ELR (cell line): Measurements from ENCODE around the gene TTLL8.

Experiments
- DNase-seq: peaks from one replicate; pipeline ENCODE4 v3.0.0-alpha.2; 2015; ENCODE audit warnings: low read depth

Gene TTLL8

DNA sequence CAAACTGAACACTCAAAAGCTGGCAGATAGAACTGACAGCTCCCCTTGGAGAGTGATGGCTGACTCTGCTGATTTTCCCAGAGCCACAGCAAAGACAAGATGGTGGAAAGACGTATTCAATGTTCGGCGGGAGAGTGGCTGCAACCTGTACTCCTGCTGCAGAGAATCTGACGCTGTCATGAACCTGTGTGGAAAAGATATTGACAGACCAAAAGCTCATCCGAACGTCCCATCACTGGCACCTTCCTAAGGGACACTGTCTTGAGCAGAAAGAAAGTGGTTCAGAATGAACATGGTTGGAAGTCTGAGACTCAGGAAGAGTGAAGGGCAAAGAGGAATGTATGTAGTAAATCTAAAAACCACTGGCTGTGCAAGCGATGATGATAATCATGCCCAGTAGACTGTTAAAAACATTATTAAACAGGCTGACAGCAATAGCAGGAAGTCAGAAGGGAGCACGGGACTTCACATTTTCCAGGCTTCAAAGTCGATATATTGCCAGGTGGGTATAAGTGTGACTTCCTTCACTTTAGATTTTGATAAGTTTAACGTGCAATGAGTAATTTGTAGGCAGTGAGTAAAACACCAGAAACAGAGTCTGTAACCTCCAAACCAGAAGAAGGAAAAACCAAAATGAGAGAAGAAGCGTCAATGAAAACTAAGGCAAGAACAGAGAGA is 39.4 kb downstream of the TTLL8 start:
- DNase-seq, result no peak

DNA sequence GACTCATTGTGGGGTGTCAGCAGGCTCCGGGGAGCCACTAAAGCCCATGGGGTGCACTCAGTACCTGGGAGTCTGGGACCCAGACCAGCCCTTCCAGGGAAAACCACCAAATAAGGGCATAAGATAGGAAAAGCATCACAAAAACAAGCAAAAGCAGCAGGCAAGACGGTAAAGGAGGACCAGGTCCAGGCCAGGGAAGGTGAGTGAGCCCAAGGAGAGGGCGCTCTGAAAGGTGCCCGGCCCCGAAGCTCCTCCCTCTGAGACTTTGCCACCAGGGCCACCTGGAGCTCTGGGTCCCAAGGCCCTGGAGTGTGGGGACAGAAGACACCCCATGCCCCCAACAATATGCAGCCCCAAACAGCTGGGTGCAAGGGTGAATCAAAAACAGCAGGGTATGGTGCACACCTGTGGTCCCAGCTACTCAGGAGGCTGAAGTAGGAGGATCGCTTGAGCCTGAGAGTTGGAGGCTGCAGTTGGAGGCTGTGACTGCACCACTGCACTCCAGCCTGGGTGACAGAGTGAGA is 40.3 kb downstream of the TTLL8 start:
- DNase-seq, result no peak

DNA sequence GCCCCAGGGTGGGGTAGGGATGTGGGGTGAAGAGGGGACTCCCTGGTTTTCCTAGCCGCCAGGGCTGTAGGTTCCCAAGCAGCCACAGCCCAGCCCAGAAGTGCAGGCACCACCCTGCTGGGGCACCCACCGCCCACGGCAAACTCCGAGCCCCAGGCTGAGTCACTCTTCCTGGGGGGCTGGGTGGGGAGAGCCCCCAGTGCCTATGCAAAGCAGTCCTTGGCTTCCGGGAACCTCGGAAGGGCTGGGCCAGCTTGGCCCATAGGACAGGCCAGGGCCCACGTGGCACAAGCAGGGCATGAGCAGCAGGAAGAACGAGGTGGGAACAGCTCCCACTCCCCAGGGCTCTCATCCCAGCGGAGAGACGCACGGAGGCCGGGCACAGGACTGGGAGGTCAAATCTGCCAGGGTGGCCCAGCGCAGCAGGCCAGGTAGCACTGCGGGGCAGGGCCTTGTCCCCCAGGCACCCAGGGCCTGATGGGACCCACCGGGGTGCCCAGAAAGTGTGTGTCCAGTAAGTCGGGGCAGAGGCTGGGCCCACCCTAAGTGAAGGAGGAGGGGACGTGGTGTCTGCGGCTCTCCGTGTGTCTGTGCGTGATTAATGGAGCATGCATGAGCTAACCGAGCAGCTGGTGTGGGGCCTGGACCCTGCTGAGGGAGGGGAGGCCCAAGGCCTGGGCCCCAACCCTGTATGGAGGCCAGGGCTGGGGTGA is 41.0 kb downstream of the TTLL8 start:
- peak; percentile 47 for DNase-seq

DNA sequence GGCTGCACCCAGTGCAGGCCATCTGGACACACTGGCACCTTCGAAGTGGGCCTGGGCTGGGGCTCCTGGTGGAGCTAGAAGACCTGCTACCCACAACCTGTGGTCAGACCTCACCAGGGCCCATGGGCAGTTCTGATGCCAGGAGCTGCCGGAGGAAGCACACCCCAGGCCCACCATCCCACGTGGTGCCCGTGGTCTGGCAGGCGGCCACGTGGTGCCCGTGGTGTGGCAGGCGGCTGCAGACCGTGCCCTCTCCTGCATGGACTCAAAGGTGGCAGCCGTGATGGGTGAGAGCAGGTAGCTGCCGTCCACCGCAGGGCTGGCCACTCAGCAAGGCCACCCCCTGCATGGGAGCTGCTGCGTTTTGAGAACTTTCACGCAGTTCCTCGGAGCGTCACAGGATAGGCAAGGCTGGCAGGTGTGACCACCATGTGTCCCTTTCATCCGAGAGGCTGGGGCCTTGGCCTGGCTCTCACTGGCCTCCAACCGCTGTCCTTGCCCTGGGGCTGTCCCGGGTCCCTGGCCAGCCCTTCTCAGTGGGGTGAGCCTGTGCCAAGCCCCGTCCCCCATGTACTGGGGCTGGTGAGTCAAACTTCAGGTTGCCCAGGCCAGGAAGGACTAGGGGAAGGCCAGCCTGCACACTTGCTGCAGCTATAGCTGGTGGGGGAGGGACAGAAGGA is 41.6 kb downstream of the TTLL8 start:
- DNase-seq, result no peak

DNA sequence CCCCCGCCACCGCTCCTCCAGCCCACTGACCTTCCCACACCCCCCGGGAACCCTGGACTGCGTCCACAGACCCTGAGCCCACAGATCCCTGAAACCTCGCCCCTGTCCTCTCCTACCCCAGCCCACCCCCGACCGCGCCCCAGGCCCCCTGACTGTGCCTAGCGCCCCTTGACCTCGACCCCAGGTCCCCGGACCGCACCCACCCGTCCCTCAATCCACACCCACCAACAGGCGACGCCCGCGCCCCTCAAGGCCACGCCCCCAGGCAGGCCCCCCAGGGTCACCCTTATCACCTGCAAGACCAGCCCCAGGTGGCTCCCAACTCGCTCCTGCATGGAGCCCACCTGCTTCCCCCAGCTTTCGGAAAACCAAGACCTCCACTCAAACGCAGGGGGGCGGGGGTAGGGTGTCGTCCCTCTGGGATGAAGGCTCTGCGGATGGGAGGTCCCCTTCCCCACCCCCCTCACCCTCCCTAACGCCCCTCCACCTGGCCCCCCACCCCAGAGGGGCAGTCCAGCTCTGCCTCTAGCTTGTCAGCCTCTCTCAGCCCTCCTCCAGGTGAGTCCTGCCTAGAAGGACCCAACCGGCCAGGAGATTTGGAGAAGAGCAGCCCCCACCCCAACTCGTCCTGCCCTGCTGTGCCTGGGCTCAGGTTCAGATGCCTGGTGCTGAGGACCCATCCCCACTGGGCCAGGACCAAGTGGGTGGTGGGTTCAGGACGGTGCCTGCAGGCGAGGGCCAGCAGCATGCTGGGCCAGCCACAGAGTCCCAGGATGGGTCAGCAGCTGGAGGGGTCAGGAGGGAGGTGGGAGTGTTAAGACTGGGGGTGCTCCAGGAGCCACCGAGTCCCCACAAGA is 42.4 kb downstream of the TTLL8 start:
- no peak for DNase-seq

DNA sequence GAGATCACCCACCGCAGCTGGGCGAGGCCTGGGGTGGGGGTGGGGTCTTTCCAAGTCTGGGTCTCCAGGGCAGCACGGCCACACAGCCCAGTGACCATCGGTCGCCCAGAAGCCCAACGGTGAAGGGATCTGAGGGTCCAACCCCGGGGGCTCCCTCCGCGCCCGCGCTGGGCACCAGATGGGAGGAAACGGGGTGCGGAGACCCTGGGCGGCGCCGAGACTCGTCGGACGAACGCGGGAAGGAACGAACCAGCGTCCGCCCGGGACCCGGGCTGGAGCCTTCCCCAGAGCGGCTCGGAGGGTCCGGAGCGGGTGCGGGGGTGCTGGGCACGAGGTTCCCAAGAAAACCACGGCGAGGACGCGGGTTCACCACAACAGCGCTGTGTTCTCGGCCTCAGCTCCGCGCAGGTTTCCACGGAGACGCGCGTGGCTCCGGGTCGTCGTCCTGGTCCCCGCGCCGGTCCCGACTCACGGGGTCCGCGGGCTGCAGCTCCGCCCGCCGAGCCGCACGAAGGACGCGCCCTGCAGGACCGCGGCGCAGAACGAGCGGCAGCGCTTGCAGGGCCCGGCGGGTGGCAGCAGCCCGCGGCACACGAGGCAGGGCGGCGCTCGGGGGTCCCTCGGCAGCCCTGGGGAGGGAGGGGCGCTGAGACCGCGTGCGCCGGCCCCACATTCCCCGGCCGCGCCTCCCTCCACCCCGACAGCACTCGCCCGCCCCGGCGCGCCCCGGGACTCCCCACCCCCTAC is 43.3 kb downstream of the TTLL8 start:
- DNase-seq, result no peak

DNA sequence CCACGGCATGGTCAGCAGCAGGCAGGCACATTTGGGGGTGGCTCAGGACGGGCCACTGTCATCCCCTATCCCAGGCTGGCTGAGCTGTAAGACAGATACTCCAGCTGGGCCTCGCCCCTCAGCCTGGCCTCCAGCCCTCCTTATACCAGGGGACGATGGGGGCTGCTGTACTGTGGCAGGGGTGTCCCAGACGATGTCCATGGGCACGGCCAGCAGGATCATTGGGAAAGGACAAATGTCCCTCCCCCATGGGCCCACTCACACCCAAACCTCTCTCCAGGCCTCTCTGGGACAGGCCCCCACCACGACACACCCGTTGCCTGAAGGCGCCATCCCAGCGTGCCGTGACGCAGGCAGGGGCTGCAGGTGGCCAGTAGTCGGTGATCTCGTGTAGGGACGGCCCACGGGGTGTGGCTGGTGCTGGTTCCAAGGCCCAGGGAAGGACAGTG is 44.0 kb downstream of the TTLL8 start:
- no peak for DNase-seq

DNA sequence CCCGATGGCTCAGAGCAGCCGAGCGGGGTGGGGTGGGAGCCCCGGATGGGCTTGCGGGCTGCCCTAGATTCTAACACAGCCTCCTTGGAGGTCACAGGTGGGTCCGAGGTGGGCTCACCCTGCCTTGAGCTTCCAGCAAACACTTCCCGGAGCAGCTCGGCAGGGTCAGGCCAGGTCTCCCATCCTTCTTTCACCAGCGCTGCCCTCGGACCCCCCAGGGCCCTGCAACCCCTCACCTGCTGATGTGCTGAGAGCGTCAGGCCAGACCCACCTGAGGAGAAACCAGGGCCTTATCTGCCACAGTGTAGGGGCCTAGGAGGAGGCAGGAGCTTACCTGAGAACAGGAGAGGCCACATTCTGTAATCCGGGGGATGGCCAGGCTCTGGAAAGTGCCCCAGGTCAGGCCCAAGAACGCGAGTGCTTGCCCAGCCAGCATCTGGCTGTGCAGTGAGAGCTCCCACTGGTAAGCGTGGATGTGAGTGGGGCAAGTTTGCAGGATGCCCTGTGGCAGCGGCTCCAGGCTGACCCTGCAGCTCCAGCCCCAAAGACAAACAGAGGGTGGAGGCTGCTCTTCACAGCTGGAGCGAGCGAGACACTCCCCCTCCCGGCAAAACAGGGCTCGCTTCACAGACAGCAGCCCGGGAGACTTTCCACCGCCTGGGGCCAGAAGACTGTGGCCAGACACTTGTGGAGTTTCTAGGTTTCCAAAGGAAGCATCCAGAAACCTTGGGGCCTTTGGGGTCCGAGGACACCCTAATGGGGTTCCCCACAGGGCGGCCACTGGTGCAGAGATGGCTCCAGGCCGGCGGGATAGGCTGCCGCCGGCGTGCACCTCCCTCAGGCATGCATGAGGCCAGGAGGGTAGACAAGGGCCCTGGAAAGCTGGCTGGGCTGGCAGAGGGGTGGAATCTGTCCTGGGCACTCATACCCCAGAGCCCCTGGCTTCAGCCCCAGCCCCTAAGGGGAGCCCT is 45.6 kb downstream of the TTLL8 start, which contains the start of gene IL17REL:
Gene IL17REL (minus strand): TSS at position 555 of the 971 bp plus-strand sequence. CDS start 119 bp downstream, at position 436.
- no peak for DNase-seq

DNA sequence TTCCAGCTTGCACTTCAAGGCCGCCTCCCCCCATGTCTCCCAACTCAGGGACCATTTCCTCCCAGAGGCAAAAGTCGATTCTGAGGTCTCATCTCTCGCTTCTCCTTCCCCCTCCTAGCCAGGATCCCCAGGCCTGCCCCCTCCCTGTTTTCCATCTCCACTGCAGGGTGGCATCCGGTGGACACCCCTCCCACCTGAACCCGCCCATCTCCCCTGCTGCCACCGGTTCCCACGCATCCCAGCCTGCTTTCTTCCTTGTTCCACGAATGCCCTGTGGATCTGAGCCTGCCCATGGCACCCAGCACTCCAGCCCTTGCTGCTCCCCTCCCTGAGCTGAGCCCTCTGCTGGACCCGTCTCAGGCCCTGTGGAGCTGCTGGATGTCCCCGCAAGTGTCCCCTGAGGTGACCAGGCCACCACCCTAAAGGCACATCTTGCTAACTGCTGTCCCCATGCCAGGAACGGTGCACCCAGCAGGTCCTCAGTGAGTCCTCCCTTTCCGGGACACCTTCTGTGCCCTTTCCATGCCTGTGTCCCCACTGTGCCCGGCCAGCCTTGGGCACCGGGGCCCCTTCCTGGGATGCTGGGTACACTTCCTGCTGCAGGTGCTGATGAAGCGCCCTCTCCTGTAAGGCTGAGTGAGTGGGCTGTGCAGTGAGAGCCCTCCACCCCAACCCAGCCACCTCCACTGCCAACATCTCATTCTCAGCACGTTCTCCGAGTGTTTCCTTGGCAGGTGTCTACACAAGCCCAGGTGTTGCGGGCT is 46.5 kb downstream of the TTLL8 start:
- DNase-seq, result no peak

DNA sequence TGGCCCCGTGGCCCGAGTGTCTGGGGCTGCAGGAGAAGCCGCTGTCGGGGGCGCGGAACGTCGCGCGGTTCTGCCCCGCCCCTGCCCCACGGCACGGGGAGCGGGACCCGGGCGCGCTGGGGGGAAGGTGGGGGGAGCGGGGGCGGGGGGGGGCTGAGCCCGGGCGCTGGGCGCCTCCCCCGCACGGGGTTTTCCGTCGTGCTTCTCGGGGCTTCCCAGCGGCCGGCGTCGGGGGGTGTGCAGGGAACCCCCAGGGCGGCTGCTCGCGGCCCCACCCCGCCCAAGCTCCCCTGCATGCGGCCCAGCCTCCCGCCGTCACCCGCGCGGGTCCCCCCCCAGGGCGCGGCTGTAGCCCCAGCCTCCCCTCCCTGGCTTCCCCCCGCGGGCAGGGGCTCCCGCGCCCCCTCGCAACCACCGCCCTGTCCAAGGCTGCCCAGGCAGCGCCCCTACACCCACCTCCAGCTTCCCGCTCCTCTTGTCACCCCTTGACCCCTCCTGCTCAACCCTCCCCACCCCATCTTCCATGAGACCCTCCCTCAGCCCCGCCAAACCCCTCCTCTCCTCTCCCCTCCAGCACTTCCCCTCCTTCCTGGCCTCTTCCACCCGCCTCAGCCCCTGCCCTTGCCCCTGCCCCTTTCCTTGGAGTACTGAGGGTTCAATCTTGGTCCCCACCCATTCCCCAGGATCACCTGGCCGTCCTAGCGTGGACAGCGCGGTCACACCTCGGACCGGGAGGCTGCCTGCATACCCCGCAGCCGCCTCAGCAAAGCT is 47.2 kb downstream of the TTLL8 start:
- DNase-seq, result no peak

DNA sequence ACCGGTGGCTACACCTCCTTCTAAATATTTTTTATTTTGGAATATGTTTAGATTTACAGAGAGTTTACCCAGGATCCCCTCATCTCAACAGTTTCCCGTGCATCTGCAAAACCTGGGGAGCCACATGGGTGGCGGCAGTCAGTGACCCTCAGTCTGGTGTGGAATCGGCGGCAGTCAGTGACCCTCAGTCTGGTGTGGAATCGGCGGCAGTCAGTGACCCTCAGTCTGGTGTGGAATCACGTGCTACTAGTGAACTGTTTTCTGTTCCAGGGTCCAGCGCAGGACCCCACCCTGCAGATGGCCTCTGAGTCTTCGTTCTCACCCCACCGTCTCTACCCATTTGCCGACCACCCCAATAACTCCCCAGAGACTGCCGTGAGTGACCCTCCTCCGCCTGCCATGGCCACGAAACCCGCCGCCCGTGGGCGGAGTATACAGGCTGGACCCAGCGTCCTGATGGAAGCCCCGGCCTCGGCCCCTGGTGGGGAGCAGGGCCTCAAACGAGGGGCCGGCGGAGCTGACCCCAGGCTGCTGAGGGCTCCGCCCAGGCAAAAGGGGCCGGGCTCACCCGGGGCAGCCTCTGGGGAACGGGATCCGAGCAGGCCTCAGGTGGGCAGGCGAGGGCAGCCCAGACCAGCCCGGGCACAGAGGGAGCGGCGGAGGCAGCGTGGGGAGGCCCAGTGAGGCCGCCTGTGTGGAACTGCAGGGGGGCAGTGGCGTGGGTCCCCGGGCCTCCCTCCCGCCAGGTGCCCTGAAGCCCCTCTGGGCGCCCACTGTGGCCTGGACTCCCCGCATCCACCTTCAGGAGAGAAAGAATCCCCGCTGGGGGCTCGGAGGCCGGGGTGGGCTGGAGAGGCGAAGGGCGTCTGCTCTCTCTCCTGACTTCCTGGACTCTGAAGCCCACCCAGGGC is 48.1 kb downstream of the TTLL8 start:
- DNase-seq, result no peak

DNA sequence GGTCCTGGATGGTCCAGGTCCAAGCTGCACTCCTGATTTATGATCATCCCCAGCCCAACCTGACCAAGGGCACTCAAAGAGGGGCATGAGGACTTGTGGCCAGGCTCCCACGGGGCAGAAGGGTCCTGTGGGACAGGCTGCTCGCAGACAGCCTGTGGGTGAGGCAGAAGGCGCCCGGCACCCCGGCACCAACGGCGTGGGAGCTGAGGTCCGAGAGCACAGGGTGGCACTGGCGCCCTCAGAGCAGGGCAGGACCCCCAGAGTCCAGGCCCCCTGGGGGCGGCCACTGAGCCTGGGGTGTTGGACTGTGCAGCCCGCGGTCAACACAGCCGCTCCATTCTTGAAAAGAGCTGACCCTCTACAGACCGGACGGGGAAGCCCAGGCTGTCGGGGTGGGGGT is 48.8 kb downstream of the TTLL8 start:
- no peak for DNase-seq

DNA sequence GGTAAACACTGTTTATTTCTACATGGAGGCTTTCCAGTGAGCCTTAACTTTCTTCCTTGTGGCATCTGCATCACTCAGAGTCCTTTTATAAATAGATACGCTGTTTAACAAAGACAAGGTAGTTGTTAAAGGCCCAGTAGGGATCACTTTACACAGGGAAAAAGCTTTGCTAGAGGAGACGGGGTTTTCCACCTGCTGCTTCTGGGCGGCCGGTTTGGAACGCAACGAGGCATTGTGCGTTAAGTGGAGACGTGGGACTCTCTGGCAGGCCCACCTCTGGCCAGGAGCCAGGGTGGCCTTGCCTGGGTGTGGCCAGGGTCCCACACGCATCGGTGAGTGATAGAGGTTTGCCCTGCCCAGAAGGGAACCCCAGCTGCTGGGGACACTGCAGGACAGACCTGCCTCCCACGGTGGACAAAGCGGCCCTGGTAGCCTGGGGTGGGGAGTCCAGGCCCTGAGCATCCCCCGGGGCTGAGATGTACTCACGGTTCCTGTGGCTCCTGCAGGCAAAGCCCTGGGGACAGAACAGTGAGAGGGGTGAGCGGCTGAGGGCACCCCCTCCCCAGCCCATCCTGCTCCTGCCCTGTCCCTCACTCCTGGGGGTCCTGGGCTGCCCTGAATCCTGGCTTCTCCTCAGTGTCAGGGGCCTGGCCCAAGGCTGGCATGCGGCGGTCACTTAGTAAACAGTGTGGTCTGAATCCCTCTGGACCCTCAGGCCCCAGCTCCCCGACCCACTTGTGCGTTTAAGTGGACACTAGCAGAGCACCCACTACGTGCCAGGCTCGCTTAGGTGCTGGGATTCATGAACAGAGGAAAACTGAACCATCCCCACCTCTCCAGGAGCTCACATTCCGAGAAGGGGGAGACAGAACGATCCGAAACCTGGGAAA is 49.7 kb downstream of the TTLL8 start:
- DNase-seq, result no peak

DNA sequence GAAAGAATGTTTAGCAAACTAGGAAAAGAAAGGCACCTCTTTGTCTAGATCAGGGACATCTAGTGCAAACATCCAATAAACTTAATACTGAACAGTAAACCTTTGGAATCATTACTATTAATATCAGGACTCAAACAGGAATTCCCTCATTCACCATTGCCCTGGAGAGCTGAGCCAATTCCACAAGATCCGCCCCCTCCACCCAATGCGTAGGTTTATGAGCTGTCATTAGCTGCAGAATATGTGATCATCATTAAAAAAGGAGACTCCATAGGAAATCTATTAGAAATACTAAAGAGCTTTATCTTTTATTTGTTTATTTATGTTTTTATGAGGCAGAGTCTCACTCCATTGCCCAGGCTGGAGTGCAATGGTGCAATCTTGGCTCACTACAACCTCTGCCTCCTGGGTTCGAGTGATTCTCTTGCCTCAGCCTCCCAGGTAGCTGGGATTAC is 51.0 kb downstream of the TTLL8 start:
- no peak for DNase-seq

DNA sequence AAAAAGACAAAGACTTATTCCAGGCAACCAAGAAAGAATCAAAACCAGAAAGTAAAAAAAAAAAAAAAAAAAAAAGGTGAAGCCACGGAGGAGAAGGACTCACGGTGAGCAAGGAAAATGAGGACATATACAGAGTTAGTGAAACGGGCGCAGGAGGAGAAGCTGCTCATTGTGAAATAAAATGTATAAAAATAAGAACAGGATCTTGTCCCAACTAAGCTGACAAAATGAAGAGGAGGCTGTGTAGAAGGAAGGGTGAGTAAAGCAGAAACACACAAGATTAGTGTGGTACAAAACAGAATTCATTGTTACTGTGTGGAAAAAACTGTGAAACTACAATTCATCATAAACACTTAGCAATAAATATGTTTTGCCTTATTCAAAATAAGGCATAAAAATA is 53.2 kb downstream of the TTLL8 start:
- no peak for DNase-seq

DNA sequence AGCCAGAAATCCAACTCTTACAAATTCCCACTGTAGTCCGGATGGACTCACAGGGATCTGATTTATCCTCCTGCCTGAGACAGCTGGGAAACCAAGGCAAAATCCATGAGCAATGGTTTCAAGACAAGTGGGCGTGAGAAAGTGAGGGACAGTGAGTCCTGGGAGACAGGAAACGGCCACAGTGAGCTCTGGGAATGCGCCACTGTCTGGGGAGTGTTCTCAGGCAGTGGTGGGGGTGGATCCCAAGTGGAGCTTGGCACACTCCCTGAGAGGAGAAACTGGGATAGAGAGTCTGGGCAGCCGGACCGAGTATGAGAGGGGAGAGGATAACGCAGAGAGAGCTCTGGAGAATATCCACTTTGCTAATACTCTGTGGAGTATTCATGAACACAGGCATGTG is 55.3 kb downstream of the TTLL8 start:
- DNase-seq, result peak; percentile 20
